NCI-H2029 (cell line): ENCODE measurements around the gene RPP30.
"Not testable (repeated sequence)": the region's sequence is repeated elsewhere in the genome, so short reads cannot be mapped to it uniquely, and the experiment has no call there.

Experiments
- DNase-seq: peaks from one replicate; lab custom pipeline; 2025; lab: John Stamatoyannopoulos, UW

The RPP30 gene

DNA sequence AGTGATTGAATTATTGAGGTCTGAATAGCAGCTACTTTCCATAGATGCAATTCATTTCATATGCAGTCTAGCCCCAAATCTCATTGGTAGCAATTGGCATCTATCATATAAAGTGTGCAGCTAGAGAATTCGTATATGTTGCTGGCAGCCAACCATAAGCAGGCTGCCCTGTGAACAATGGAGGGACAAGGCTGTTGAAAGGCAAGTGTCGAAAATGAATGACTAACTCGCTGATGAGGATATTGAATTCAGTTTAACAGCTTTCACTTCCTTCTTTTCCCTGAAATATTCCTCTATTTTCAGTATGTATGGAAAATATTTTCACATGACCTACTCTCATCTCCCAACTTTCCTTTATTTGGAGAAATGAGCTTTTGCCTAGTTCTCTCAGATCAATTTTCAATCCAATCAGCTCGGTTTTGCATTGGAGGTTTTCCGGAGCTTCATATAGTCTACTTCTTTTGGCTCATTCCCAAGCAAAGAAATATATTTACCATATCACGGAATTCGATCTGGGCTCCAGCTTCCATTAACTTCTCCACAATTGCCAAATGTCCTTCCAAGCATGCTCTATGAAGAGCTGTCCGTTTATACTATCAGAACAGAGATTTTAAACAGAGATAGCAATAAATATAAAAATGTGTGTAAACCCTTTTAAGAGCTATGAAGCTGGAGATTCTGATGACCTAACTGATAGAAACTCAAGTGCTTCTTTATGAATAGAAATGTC lies 45.6 kb downstream of the RPP30 start:
- no peak for DNase-seq

DNA sequence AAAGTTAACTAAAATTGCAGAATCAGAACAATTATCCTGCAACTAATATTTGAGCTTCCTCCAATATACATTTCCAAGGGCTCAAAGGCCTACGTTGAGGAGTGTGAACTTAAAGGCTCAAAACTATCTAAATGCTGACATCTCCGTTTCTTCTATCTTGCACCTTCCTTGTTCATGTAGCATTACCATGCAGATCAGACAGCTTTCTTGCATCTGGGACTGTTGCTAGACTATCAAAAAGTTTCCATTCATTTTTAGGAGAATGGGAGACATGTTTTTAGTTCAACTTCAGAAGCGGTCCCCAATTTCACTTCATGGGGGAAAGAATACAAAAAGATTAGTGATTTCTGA lies 46.2 kb downstream of the RPP30 start:
- no peak for DNase-seq

DNA sequence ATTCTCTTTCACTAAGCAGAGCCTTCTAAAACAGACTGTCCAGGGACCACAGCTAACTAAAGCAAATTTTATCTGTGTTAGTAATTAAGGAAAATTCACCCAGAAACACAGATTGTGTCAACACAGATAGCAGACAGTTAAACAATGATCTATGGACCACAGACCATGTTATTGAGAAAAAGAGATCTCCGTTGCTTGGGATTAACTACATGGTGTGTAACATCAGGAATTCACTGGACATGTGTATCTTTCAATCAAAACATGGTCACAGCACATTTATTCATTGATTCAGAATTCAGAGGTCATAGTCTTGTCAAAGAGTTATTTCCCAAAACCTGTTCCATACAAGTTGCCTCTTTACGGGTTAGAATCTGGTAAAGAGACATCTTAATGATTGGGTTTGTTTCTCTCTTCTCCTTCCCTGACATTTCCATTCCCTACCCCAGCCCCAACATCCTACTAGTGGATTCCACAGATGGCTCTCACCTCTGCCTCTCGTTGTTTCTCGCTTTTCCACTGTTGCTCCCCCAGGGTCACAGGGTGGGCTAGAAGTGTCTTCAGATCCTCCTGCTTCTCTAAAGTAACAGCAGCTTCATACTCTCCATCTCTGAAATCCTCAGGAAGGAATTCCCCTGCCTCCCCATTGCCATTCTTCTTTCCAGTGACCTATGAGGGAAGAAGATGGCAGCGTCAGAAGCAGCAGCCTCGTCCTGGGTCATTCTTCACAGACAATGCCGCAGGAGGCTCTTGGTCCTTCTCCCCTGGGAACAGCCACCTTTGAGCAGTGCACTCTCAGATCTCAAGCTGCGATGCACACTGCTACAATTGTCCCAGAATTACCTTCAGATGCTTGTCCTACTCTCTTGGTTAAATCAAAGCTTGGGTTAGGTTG lies 48.2 kb downstream of the RPP30 start:
- DNase-seq, result no peak

DNA sequence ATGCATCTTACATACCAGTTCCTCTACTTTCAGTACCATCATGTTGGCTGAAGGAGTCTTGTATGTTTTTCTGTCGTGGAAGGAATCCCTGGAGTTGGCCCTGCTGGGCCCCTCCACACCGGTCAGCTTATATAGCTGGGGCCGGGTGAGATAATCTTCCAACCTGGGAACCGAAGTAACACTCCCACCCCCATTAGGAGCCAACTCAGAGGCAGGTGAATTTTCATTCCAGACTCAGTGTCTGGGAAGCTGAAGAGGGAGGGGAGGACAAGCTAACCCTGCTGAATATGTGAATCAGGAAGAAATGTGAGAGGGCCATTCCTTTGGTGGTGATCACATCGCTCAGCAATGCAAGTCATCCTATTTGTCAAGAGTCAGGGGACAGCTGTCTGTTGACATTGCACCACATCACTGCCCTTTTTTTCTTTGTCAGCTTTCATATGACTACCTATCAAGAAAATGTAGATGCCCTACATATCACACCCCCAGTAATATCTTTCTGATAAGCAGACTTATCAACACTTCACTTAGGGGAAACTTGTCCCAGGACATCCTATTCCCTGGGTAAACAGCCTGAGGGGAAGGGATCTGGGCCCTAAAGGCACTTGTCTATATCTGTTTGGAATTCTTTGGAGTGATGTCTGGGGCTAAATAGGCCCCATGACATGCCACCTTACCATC lies 49.4 kb downstream of the RPP30 start, which contains the start of gene ANKRD1:
ANKRD1 (minus strand) TSS at position 102 of the 681 bp plus-strand sequence; CDS start at position 42, 60 bp downstream.
- DNase-seq, result no peak

DNA sequence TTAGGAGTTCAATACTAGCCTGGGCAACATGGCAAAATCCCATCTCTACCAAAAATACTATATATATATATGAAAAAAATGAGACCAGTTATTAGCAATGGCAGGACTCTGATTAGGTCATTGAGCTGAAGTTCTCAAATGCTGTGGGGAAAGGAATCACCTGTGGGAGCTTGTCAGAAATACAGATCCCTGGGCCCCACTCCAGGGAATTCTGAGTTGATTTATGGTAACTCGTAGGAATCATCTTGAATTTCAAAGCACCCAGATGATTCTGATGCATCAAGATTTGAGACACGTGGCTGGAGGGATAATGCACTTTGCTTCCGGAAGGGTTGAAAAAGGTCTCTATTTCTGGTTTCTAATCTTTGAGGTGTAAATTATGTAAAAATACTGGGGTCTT lies 50.1 kb downstream of the RPP30 start:
- no peak for DNase-seq

DNA sequence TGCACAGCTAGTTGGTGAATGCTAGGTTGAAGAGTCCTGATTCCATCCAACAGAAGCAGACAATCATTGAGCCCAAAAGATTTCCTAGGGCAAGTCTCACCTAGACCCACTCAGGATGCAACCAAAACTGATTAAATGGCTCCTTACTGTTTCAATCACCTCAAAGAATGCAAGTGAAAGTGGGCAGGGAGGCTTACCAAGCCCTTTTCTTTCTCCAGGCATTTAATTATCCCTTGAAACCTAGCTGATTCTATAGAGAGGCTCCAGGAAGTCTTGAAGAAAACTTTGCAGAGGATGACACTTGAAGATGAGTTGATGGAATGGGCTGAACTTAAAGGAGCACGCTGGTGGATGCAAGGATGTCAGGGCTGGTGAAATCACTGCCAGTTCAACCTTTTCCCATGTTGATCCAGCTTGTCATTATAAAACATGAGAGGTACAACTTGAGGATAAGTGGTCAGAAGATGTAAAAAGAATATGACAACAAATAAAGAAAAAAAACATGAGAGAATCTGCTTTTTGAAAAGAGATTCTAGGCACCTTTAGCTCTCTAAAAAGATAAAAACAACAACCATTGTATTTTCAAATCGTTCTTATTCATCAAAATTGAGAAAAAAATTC lies 51.4 kb downstream of the RPP30 start:
- DNase-seq, result no peak

DNA sequence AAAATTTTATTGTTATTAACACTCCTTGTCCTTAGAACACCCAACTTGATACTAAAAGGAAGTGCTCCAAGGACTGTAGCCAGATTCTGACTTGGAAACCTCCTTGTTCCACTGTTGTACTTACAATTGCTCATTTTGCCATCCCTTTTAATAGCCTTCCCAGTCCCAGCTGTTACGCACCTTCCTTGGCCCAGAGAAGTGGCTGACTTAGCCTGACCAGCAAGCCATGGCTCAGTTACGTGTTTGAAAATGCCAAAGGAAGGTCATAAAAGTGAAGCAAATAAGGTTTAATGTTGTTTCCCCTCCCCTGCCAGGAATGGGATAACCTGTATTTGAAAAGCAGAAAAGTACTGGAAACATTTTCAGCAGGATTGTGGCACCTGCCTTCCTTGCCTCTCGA lies 52.8 kb downstream of the RPP30 start:
- DNase-seq, result no peak

DNA sequence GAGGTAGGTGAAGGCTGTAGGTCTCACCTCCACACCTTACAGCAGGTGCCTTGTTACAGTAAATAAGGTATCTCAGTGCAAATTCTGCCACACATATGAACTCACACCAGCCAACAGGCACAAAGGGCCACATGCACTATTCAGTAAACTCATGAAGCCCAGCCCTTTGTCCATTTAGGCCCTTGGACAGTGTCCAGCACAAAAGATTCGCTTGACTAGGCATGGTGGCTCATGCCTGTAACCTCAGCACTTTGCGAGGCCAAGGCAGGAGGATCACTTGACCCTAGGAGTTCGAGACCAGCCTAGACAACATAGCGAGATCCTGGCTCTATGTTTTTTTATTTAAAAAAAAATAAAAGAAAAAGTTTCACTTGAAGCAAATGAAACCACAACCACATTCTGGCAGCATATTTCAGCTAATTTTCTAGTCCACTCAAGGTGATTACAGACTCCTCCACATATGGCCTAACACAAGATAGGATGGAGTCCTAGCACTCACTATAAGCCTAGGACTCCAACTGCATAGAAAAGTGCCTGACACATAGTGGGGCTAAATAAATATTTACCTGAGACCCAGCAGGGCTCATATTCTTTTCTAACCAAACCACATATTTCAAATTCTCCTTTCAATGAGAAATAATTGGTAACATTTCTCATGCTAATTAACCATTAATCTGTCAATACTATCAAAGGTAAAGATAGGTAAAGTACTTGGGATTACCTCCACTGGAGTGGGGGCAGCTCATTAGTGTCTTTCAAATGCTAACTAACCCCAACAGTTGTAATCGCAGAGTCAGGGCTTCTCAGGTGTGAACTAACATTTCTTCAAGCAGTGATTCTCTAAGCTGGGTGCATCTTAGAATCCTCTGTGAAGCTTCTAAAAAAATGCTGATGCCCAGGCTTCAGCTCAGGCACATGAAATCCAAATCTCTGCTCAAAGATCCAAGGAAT lies 53.6 kb downstream of the RPP30 start:
- DNase-seq, result no peak

DNA sequence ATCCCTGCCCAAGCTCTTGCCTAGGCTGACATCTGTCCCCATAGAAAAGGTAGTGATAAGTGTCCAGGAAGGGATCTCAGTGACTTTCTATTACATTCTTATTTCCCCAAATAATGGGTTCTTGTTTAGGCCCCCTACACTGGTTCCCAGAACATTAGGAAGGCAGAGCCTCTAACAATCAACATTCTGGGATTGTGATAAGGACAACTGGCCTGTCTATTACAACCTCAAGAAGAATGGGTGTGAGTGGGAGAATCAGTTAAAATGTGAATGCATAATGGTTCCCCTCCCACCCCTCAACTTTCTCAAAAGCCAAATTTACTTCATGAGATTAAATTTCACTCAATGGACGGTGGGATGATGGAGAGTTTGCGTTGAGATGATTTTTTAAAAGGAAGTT lies 55.5 kb downstream of the RPP30 start:
- DNase-seq, result no peak

DNA sequence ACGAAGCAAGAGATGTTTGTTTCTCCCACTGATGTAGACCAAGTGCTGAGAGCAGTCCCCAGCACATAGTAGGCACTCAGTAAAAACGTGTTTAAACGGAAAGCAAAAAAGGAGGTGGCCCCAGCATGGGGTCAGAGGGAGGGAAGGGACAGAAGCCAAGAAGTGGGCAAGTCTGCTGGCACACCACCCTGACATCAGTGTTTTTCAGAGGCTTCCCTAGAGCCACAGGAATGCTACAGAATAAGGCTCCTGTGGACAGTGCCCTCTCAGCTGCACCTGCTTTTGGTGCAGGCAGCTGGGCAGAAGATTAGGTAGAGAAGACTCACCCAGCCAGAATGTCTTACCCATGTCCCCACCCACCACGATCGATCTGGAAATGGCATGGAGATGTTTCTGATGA lies 57.4 kb downstream of the RPP30 start:
- DNase-seq, result no peak

DNA sequence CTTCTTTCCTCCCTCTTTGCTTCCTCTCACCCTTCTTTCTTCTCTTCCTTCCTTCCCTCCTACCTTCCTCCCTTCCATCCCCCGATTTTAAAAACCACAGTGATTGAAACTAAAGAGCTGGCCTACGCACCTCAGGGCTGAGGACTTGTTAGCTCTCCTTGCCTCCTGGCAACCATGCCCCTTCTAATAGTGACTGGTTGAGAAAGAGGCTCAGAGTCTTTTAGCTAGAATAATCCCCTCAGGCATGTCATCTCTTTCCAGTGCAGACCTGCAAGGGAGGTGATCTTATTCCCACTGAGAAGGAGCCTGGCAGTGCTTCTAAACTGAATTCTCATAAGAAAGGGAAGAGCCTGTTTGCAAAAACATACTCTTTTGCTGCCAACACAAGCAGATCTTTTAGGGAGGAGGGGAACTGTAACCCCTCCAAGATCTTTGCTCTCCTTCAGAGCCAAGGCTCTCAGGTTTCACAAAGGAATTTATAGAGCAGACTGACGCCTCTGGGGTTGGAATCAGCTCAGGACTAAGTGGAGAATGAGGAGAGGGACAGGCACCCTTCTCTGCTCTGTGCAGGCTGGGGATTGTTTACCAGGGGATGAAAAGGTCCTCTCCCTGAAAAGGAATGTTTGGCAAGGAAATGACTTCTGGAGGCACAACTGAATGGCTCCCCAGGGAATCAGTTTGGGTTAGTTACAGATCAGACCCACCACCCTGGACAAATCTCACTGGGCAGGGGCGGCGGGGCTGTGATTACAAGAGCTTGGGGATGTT lies 58.5 kb downstream of the RPP30 start:
- no peak for DNase-seq

DNA sequence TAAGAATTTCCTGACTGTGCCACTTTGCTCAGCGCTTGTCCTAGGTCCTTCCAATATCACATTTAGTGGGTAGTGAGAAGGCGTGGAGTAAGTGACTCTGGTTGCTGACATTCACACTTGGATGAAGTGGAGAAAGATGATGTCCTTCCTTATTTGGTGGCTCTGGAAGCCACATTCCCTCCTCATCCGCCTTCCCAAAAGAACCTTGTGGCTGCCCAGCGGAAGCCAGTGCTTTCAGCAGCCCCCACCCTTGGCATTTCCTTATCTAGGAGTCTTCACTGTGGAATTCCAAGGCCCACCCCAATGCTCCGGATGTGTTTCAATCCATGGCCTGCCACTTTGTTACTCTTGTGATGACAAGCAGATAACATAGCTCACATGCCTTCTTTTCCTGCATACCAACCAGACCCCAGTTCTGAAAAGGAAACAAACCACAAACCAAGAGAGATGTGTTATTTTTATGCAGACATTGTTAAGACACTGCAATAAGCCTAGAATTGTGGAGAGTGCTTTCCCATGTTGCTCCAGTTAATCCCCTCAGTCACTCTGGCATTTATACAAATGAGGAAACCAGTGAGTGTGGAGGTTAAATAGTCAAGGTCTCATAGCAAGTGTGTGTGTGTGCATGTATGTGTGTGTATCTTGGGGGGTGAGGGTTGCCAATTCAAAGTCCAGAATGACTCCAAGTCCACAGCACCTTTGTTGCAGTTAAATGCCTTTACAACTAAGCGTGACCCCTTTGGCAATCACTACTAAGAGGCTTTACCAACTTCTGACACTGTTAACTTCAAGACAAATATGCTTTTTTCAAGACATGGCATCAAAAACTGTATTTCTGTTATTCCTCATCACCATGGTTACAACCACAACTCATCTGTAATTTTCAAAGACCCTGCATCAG lies 59.4 kb downstream of the RPP30 start:
- DNase-seq, result no peak

DNA sequence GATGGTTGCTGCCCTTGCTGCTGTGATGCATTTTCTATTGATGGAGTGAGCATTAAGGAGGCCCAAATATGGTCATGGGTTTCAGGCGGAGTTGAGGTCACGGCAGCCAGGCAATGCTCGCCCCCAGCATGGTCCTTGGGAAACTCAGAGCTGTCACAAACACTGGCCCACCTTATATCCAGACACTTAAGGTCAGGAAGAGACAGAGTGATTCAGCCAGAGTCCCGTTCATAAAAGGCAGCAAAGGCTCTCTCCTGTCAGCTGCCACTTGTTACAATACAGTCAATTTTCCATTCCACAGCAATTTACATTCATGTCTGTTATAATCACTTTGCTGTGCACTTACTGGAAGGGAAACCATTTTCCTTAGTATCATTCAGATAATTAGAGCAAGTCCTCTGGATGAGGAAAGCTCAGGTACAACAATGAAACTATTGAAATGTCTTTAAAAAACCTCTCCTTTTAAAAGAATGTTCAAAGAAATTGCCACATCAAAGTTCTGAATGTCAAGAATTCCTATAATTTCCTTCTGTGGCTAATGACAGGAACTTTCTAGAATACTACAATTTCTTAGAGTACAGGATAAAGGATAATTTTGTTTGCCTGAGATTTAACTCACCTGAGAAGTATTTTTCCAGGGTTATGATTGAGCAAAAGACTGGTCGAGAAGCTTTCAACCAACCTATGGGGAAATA lies 64.0 kb downstream of the RPP30 start:
- DNase-seq, result no peak

DNA sequence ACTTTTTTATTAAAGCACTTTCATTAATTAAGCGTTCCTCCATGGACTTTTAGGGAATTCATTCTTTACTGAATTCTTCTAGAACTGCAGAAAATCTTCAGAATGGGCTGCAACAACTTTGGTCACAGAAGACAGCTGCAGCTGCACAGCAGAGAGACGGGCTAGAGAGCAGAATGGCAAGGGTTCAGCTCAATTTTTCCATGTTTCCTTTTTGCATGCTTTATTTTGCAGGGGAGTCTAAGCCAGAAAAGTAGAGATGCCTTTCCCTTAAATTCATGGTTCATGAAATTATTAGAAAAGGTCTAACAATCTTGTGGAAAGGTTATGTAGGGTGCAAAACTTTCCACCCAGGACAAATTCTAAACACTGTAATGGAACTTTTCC lies 64.5 kb downstream of the RPP30 start:
- DNase-seq, result no peak

DNA sequence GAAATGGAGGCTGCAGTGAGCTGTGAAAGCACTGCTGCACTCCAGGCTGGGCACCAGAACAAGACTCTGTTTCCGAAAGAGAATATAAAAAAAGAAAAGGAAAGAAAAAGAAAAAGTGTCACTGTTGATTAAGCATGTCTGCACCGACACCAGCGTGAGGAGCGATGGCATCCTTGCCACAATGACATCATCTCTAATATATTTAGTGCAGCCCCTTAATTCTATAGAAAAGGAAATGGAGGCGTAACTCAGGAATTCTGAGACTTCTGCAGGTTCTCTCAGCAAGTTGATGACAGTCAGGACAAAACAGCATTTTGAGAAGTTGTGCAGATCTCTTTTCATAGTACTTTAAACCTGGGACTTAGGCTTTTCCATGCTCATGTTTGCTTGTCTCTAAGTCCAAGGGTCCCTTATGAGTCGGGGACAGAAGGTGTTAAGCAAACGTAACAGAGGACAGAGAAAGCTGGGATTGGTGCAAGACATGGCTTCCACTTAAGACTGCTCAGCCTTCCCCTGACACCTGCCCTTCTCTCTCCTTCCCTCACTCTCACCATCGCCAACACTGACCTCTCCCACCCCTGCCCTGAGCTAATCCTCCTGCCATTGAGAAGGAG lies 66.0 kb downstream of the RPP30 start:
- no peak for DNase-seq

DNA sequence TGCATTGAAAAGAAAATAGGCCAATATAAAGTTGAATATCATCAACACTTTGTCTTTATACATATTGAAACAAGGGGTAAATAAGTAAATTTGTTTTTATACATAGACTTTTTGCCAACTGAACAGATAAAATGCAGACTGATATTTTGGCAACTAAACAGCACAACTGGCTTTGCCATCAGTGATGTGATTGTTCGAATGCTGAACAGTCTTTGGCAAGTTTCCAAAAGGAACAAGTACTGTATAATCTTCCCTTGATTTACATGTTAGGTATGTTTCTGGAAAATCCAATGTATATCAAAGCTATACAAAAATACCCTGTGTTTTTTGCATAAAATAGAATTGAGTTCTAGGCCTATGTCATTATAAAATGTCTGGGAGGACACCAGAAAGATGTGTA lies 67.3 kb downstream of the RPP30 start:
- DNase-seq, result no peak

DNA sequence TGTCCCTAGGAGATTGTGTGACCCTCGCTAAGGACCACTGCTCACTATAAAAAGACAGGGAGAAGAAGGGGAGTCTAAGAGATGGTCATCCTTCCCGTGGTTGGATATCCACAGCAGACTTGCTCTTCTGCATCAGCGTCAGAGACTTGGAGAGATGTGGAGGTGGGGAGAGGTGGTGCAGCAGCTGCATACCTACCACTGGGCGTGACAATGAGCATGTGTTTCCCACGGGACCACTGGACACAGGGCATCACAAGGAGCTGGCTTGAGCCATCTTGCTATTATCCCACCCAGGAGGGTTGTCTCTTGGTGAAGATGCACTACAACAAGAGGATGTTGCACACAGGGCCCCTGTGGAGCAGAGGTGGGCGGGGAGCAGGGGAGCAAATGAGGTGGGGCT lies 67.9 kb downstream of the RPP30 start:
- DNase-seq, result no peak

DNA sequence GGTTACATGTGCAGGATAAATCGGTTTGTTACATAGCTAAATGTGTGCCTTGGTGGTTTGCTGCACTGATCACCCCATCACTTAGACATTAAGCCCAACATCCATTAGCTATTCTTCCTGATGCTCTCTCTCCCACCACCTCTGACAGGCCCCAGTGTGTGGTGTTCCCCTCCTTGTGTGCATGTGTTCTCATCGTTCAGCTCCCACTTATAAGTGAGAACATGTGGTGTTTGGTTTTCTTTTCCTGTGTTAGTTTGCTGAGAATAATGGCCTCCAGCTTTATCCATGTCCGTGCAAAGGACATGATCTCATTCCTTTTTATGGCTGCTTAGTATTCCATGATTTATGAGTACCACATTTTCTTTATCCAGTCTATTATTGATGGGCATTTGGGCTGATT lies 71.2 kb downstream of the RPP30 start:
- not testable (repeated sequence) for DNase-seq
